Kidney glomerular epithelial cell (primary cell): ENCODE measurements around the gene PNMA8A.
"Not testable (repeated sequence)": the region's sequence is repeated elsewhere in the genome, so short reads cannot be mapped to it uniquely, and the experiment has no call there.

Experiments used
- DNase-seq: peaks from one replicate; lab custom pipeline; 2025; lab: John Stamatoyannopoulos, UW

PNMA8A gene

GRCh38 chr19:46466536-46467196 lies 4.7 kb downstream of the PNMA8A start:
- peak; percentile 57 for DNase-seq

GRCh38 chr19:46463516-46463915 lies 7.8 kb downstream of the PNMA8A start:
- DNase-seq = no peak

GRCh38 chr19:46461537-46461936 lies 9.8 kb downstream of the PNMA8A start:
- no peak for DNase-seq

DNA sequence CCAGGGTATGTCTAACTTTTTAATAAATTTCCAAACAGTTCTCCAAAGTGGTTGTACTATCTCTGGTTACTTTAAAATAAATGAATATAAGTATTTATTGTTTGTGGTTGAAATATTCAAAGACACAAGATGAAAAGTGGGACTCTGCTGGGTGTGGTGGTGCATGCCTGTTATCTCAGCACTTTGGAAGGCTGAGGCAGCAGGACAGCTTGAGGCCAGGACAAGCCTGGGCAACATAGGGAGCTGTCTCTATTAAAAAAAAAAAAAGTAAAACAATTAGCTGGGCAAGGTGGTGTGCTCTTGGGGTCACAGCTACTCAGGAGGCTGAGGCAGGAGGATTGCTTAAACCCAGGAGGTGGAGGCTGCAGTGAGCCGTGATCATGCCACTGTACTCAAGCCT lies 10.4 kb downstream of the PNMA8A start:
- no peak for DNase-seq

GRCh38 chr19:46460055-46460454 lies 11.3 kb downstream of the PNMA8A start:
- DNase-seq = no peak

DNA sequence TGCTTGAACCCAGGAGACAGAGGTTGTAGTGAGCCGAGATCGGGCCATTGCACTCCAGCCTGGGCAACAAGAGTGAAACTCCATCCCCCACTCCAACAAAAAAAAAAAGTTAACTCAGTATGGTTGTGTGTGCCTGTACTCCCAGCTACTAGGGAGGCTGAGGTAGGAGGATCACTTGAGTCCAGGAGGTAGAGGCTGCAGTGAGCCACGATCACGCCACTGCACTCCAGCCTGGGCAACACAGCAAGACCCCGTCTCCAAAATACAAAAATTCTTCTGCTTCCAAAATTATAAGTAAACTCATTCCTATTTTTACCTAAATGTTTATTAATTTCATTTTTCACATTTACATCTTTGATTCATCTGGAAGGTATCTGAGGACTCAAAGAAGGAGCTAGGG lies 14.4 kb downstream of the PNMA8A start:
- no peak for DNase-seq

GRCh38 chr19:46454244-46454643 lies 17.1 kb downstream of the PNMA8A start:
- DNase-seq = no peak

DNA sequence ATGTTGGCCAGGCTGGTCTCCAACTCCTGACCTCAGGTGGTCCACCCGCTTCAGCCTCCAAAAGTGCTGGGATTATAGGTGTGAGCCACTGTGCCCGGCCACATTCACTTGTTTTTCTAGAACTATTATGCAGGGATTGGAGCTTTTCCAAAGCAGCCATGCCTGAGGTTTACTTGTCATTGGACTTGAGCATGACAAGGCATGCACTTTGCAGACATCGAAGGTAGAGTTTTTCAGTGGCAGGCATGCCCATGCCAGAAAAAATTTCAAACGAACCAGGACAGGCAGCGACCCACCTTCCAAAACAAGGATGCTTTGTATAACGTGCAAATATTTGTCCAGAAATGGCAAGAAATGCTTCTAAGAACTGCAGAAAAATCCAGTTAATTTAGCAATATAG lies 17.7 kb downstream of the PNMA8A start:
- no peak for DNase-seq

DNA sequence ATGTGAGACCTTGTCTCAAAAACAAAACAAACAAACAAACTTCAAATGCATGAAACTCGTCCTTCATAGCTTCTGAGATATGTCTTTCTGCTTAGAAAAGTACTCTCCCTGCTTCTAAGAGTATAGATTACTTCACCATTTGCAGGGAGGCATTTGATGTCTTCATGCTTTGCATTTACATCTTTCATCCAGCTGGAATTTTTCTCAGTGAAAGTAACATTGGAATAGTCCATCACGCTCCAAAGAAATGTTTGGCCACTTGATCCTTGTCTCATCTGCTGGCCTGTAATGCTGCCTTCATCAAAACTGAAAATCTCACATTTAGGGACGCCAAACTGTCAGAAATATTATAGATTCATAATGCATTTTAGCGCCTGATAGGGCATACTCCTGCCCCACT lies 19.2 kb downstream of the PNMA8A start:
- DNase-seq = no peak

GRCh38 chr19:46451352-46451751 lies 20.0 kb downstream of the PNMA8A start:
- DNase-seq = no peak

- DNase-seq = no peak
Observed at GRCh38 chr19:46450737-46451136, 20.6 kb downstream of the PNMA8A start.

DNA sequence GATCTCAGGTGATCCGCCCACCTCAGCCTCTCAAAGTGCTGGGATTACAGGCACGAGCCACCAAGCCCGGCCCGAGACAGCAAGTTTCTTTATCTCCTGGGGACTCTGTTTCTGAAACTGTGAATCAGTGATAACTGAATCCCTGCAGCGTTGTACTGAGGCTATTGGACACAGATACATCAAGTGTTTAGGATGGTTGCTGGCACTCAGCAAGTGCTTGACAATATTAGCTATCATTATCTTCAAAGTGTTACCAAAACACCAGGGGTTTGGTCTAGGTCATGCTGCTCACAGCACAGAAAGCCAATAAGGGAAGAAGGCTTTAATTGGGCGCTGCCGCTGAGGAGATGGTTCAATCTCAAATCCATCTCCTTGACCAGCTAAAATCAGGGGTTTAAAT lies 22.1 kb downstream of the PNMA8A start:
- DNase-seq = no peak

DNA sequence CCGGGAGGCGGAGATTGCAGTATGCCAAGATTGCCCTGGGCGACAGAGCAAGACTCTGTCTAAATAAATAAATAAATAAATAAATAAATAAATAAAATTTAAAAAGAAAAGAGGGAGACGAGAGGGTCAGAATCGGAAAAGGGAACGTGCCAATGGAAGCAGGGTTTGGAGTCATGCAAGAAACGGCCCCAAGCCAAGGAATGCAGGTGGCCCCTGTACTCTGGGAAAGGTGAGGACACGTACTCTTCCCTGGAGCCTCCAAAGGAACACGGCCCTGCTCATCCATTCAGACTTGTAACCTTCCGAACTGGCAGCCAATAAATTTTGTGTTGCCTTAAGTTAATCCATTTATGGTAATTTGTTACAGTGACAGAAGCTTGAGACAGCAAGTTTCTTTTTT lies 22.8 kb downstream of the PNMA8A start:
- no peak for DNase-seq

DNA sequence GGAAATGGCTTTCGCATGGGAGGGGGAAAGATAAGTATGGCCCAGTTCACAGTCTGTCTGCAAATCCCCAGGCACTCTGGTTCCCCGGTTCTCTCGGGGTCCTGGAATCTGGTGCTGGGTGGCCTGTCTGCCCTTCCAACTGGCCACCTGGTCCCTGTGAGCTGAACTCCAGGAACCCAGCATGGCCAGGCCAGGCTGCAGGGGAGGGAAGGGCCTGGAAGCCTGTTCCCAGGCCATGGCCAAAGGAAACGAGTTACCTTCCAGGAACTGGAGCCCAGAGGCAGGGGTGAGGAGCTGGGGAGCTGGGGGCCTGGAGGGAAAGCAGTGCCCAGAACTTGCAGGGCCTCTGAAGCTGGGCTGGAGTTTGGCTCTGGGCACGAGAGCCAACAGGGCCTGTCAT lies 23.5 kb downstream of the PNMA8A start:
- no peak for DNase-seq

DNA sequence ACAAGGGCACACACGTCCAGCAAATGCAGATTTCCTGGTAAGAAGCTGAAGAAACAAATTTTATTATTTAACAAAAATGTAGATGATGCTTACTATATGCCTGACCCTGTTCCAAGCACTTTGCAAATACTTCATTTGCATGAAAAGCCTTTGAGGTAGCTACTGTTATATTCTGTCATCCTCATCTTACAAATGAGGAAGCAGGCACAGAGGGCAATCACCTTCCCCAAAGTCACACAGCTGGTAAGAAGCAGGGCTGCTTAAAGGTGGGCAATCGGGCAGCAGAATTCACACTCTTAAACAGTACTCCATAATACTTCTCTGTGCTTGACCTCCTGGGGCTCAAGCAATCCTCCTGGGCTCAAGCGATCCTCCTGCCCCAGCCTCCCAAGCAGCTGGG lies 24.4 kb downstream of the PNMA8A start:
- DNase-seq = no peak

GRCh38 chr19:46446021-46446420 lies 25.3 kb downstream of the PNMA8A start:
- DNase-seq = no peak

DNA sequence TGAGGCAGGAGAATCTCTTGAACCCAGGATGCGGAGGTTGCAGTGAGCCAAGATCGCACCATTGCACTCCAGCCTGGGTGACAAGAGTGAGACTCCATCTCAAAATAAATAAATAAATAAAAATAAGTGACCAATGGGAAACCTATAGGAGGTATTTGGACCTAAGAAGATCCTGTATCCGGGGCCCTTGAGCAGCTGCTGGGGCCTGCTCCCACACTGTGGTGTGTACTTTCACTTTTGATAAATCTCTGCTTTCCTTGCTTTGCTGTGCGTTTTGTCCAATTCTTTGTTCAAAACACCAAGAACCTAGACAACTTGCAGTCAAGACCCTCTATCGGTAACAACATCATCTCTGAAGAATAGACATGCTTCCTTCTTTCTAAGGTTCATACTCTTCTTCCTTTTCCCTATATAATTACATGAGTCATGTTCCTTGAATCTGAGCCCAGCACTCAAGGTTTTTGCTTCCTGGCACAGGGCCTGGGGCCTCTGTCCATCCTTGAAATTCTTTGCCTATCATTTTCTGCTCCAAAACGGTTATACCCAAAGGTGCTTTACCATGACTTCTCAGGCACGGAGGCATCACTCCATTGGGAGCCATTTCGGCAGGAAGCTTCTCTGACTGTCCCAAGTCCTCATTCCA lies 28.4 kb downstream of the PNMA8A start:
- DNase-seq = peak; percentile 49

- DNase-seq = no peak
Observed at GRCh38 chr19:46441866-46442265, 29.5 kb downstream of the PNMA8A start.

GRCh38 chr19:46435689-46436088 lies 35.7 kb downstream of the PNMA8A start:
- DNase-seq = not testable (repeated sequence)

- no peak for DNase-seq
Observed at GRCh38 chr19:46435009-46435408, 36.4 kb downstream of the PNMA8A start.

DNA sequence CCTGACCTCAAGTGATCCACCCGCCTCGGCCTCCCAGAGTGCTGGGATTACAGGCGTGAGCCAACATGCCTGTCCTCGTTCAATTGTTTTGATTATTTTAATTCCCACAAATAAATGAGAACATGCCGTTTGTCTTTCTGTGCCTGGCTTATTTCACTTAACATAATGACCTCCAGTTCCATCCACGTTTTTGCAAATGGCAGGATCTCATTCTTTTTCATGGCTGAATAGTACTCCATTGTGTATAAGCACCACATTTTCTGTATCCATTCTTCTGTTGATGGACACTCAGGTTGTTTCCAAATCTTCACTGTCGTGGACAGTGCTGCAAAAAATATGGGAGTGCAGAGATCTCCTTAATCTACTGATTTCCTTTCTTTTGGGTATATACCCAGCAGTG lies 37.9 kb downstream of the PNMA8A start:
- not testable (repeated sequence) for DNase-seq

DNA sequence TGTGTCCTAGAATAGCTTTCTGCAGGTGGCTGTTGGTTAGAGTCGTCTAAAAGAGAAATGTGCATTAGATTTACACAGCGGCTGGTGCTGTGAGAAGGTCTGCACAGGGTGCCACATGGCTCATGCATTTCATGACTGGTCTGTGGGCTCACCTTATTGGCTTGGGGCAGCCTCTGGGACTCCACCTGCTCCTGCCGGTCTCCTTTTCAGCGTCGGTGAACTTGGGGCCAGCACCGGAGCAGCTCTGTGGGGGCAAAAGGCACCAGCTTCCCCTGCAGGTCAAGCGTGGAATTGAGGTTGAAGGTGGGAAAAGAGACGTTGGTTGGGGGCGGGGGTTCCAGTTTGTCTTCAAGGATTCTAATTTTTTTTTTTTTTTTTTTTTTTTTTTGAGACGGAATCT lies 39.5 kb downstream of the PNMA8A start:
- DNase-seq = no peak

- no peak for DNase-seq
Observed at GRCh38 chr19:46429999-46430398, 41.4 kb downstream of the PNMA8A start.
